Femur (tissue), 1 donor: Measurements from ENCODE around the gene NCF4.

Source experiments
- DNase-seq: peaks from one replicate; pipeline ENCODE4 v3.0.0-alpha.2; 2017

NCF4 gene

DNA sequence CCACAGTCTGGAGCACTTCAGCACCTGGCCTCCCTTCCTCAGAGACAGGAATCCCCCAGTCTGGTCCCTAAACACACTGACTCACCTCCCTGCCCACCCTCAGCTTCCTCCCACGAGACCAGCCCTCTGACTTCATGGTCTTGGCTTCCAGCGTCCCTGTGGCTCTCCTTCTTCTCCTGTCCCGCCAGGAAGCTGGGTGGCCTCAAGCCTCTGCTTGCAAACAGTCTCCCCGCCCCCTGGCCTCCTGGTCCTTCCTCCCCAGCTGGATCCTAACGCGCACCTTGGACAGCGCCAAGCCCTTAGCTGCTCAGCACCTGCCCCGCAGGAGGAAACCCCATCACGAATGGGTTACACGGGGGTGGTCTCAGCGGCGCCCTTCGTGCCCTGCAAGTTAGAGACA, 4.5 kb downstream of the NCF4 start:
- DNase-seq = no peak

DNA sequence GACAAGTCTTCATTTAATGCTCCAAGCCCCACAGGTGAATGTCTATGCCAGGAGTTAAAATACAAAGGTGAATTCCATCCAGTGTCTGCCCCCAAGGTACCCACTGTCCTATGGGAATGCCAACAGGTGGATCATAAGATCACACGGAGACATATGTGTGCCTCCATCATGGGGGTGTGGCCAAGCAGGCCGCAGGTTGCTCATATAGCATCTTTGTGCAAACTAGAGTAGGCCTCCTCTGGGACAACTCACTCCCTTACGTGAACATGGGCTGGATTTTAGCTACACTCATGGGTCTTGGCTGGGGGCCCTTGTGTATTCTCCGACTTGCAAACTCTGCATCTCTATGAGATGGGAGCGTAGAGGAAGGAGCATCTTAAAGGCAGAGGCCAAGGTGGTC, 6.9 kb downstream of the NCF4 start:
- no peak for DNase-seq

DNA sequence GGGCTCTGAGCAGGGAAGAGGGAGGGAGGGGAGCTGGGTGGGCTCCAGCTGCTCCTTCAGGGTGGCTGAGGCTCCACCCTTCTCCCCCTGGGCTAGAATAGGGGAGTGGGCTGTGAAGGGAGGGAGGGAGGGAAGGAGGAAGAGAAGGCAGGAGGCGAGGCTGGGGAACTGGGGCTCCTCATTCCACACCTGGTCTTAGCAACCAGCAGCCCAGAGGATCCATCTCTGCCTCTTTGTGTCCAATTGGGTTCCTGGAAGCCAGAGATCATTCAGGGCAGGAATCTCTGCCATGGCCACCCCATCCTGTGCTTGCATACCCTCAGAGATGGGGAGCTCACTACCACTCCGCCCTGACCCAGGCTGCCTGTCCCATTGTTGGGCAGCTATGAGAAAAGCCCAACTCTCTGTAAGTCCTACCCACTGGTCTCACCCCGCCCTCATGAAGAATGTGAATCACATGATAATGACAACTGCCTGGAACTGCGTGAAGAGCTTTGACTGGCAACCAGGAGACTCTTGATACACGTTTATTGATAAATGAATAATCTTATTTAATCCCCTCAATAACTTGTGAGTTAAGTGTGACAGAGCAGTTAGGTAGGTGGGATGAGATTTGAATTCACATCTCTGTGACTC, 7.9 kb downstream of the NCF4 start:
- no peak for DNase-seq

DNA sequence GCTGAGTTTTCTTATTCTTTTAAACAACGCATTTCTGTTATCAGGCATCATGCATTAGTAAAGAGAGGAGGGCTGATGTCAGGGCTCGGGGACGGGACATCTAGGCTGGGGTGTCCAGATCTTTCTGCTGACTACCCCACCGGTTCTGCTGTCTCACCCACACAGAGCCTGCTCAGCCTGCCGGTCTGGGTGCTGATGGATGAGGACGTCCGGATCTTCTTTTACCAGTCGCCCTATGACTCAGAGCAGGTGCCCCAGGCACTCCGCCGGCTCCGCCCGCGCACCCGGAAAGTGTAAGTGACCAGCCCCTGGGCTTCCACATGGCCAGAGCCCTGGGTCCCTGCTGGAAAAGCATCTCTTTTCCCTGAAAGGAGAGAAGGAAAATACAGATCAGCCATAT, 9.4 kb downstream of the NCF4 start:
- no peak for DNase-seq

DNA sequence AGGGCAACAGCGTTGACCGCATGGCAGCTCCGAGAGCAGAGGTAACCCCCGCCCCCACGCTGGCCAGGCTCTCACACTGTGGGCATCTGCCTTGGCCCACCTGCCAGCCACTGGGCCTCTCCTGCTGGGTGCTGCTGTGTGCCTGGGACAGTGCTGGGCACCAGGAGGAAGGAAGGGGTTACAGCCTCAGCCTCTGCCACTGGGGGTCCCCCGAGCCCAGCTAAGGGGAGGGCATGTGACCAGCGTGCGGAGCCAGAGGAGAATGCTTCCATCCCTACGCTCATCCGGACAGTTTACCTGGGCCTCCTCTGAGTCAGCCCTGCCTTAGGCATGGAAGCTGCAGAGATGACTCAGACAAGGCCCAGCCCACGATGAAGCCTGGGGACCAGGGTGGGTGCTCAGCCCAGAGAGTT, 10.9 kb downstream of the NCF4 start:
- no peak for DNase-seq

DNA sequence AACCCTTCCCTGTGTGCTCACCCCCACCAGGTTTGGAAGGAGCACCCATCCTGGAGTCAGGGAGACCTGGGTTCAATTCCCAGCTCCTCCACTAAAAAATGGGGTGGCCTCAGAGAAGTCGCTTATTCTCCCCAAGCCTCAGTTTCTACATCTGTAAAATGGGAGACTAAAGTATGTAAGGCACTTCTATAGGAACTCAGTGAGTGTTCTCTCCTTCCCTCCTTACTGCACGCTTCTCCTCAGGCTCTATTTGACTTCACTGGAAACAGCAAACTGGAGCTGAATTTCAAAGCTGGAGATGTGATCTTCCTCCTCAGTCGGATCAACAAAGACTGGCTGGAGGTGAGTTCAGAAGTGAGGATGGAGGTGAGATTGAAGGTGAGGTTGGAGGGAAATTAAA, 11.3 kb downstream of the NCF4 start:
- DNase-seq = no peak

DNA sequence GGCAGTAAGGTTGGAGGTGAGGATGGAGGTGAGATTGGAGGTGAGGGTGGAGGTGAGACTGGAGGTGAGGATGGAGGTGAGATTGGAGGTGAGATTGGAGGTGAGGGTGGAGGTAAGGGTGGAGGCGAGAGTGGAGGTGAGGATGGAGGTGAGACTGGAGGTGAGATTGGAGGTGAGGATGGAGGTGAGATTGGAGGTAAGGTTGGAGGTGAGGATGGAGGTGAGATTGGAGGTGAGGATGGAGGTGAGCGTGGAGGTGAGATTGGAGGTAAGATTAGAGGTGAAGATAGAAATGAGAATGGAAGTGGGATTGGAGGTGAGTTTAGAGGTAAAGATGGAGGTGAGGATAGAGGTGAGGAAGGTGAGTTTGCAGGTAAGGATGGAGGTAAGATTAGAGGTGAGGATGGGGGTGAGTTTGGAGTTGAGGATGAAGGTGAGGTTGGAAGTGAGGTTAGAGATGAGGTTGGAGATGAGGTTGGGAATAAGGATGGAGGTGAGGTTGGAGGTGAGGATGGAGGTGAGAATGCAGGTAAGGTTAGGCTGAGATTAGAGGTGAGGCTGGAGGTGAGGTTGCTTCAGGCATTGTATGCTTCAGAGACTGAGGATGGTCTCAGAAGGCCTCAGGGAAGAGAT, 12.2 kb downstream of the NCF4 start:
- DNase-seq = no peak

DNA sequence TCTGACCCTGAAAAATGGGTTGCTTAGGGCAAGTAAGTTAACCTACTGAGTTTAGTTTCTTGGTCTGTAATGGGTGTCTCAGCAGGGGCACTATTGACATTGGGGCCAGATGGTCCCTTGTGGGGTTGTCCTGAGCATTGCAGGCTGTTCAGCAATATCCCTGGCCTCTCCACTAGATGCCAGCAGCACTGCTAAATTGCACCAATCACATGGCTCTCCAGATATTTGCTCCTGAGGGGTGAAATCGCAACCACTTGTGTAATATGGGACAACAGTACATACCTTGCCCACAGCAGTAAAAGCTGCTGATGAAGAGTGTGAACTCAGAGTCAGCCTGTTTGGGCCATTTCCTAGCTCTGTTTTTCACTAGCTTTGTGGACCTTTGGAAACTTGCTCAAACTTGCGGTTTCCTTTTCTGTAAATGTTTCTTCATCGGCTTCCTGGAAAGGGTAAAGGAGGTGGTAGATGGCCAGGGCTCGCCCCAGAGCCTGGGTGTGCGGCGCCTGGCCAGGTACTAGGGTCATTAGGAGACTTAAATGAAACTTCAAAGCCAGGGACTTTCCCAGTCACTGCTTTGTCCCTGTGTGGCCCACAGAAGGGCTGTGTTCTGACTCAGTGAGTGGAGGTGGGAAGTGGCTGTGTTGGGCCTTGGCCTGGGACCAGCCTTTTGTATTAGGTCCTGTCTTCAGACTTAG, 13.0 kb downstream of the NCF4 start:
- DNase-seq = peak; percentile 46

DNA sequence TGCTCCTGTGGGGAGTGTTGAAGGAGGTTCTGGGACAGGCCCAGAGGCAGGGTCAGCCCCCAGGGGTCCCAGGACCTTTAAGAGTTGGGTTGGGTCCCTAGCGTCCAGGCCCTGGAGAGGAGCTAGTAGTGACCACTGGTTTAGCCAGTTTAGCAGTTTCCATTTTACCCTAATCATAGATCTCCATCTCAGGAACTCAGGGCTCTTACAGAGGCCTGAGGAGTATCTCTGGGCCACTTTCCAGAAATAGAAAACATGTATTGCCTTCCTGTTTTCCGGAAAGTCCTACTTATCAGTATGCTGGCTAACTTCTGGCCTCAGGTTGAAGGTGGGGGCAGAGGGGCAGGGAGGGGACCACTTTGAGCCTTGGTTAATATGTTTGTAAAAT, 13.5 kb downstream of the NCF4 start:
- DNase-seq = no peak

DNA sequence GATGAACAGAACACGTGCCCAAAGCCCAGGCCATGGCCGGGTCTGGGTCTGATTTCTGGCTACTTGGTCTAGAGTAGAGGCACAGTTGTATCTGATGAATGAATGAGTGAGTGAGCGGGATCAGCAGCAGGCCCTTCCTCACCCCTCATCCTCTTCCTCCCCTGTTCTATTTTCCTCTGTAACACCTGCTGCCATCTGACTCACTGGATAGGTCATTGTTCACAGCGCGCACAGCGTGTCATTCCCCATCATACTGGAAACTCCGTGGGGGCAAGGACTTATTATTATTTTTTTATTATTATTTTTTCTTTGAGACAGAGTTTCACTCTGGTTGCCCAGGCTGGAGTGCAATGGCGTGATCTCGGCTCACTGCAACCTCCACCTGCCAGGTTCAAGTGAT, 13.9 kb downstream of the NCF4 start:
- no peak for DNase-seq

DNA sequence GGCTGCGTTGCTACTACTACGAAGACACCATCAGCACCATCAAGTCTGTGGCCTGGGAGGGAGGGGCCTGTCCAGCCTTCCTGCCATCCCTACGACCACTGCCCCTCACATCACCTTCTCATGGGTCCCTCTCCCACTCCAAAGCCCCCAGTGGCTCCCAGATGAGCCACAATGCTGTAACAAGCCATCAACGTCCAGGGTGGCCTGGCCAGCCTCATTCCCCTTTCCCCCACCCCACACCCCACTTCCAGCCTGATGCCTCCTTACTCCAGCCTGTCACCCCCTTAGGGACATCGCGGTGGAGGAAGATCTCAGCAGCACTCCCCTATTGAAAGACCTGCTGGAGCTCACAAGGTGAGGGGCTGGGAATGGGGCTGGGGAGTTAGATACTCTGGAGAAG, 14.9 kb downstream of the NCF4 start:
- DNase-seq = no peak

DNA sequence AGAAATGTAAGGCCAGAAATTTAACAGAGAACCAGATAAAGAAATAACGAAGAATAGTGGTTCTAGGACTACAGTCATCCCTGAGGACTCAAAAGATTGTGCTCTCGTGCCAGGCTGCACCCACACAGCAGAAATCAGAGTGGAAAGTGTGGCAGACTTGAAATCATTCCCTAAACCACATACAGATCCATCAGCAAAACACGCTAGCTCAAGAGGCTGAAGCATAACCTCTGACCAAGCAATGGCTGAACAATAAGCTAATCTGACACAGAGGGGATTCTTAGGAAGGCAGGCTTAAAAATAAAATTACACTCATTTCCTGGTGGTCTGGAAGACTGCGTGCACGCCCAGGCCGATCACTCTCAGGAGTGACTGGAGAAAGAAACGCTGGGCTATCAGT, 19.0 kb downstream of the NCF4 start:
- DNase-seq = no peak

DNA sequence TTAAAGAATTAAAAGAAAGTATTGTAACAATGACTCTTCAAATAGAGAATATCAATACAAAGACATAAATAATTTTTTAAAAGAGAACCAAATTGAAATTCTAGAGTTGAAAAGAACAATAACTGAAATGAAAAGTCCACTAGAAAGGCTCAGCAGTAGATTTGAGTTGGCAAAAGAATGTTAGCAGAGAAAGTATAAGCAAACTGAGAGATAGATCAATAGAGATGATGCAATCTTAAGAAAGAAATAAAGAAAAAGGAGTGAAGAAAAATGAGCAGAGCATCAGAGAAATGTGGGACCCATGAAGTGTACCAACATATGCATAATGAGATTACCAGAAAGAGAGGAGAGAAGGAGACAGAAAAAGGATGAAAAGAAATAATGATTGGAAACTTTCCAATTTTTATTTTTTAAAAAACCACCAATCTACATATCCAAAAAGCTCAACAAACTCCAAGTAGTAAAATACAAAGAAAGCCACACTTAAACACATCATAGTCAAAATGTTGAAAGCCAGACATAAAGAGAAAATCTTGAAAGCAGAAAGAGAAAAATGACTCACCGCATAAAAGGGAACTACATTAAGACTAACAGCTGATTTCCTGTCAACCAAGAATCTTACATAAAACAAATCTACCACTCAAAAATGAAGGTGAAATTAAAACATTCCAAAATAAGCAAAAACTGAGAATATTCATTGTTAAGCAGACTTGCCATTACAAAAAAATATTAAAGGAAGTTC, 20.9 kb downstream of the NCF4 start:
- DNase-seq = no peak

DNA sequence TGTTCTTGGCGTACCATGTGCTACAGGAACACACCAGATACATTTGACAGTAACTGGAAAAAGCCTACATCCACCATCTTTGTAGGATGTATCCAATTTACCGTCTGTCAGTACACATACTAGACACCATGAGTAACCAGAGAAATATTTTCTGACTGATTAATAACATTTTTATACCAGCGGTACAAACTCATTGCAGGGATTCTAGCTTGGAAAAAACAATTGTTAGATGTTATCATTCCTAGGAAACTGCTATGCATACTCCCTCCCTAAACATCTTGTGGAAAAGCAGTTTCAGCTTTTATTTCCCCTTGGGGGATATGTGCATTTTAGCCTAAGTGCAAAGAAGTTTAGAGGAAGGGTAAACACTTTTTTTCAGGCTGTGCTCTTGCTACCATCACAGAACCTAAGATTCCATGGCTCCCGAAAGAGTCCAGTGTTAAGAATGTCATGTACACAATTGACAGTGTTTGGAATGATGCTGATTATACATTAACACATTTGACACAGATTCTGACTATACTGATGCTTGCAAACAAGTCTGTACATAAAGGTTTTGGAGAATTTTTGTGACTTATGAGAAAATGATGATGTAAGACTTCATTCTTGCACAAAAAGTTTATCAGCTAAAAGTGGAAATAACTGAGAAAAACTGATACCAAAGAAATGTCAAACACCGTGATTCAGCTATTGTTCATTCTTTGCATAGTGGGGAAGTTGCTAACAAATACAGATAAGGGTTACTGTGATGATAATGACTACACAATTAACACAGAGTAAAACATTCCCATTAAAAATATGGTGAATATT, 23.7 kb downstream of the NCF4 start:
- DNase-seq = no peak

DNA sequence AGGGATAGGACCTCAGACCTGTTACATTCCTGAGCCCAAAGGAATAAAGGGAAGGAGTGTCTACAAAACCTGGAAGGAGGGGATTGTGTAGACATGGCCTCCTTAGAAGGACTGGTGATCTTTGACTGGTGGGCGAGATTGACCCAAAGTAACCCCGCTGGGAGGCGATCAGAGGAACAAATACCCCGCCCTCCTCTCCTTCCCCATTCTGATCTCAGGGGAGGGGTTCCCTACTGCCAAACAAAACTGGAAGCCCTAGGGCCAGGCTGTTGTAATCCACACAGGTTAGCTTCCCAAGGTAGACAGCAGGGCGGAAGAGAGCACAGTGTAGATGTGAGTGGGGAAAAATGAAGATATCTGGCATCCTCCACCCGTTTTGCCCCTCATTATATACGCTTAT, 24.7 kb downstream of the NCF4 start:
- no peak for DNase-seq

DNA sequence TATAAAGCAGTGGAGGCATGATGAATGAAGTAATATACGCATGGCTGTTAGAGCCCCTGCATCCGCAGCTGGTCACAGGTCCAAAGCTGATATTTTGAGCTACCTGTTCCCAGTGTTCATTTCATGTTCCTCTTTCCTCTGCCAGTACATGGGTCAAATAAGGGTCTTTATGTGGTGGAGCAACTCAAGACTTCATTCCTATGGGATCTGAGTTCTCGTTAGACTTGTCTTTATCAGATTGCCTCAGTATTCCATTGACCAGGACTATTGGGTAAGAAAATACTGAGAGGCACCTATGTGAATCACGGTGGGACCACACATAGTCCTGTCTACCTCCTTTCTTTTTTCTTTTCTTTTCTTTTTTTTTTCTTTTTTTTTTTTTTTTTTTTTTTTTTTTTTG, 25.2 kb downstream of the NCF4 start:
- DNase-seq = no peak

DNA sequence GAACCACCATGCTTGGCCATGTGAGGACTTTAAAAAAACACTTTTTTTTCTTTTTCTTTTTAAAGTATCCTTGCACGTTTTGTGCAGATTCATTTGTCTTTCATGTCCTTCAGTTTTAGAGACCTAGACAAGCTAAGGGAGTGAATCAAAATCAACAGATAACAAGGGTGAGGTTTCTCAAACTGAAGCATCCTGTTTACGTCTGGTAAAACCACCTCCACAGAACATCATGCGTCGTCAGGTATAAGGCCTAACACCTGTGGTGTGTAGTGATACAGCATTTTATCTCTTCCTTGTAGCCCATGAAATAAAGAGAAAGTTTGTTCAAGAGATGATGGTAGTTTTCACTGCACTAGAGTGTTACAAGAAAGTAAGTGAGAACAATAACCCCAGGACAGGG, 26.4 kb downstream of the NCF4 start:
- DNase-seq = no peak

DNA sequence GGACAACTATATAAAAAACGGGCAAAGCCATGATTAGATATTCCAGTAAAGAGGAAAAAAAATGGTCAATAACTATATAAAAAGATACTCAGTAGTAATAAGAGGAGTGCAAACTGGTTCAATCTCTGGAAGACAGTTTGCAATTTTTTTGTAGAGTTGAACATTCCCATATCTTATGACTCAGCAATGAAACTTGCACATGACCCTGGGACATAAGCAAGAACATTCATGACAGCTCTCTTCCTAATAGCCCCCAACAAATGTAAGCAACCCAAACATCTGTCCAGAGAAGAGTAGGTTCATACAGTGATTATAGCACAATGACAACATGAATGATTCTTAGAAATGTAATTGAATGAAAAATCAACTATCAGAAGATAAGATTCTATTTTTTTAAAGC, 30.8 kb downstream of the NCF4 start:
- DNase-seq = no peak

DNA sequence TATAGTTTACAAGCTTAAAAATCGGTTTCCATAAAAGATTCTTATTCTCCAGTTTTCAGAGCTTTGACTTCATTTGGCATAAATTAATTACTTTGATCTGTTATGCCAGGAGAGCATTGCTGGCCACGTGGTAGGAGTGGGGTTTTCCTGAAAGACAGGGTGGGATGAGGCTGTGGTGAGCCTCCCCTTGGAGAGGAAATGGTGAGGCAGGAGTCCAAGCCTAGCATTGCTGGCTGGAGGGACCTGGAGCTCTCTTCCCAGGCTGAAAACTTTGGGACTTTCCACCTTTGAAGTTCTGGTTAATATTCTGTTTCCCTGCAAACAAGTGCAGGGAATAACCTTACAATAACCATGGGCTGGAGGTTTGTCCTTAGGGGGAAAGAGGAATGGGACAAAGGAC, 31.5 kb downstream of the NCF4 start:
- no peak for DNase-seq

DNA sequence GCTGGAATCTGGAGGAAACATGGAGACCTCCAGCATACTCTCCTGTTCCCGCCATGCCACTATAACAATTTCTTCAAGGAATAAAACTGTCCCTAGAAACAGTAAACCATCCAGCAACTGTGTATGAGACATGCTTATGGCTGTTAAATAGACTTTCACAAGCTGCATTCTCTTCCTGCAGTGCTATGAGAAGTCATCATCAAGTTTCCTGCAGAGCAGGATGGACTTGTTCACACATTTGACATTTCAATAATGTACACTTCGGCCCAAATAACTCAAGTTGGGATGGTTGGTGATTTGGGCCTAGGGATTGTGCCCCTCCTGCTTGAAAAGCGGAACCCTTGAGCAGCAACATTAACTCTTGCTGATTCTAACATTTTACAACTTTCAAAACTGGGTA, 32.5 kb downstream of the NCF4 start:
- DNase-seq = no peak

DNA sequence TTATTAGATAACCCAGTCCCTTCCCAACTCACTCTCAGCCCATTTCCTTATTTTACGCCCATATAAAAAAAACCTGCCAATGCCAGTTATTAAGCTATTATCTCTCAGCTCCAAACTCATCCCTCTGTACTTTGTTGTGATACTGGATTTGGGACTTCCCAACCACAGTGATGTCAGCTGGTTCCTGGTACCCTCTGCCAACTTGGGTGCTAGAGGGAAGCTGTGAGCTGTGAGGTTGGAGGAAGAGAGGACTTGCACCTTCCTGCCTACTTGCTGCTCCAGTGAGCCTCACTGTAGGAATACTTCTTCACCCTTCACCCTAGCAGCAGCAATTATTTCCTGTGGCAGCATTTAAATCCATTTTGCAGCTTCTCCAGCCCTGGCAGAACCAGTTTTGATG, 33.5 kb downstream of the NCF4 start:
- no peak for DNase-seq

DNA sequence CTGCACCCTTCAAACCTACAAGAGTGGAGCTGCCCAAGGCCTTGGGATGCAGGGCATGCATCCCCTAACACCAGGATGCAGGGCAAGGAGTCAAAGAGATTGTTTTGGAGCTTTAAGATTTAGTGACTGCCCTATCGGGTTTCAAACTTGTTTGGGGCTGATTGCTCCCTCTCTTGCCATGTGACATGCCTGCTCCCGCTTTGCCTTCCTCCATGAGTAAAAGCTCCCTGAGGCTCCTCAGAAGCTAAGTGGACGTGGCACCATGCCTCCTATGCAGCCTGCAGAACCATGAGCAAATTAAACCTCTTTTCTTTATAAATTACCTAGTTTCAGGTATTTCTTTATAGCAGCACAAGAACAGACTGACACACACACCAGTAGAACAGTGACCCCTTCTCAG, 36.8 kb downstream of the NCF4 start:
- no peak for DNase-seq

DNA sequence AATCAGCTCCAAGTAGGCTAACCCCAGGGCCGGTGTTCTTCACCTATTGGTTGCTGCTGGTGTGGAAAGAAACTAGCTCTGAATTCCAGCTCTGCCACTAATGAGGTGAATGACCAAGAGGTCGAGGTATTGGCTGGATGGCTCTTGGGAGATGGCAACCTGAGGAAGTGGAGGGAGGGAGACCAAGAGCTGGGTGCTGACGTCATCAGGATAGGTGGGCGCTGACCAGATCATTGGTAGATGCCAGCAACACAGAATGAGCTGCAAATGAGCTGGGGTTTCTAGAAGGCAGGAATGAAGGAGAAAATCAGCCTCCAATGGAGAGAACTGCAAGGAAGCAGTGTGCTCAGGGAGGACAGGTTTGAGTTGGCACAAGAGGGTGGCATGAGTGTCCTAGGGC, 37.9 kb downstream of the NCF4 start:
- no peak for DNase-seq
